Hair follicle dermal papilla cell (primary cell): ENCODE data around the gene NOP56. TPM values are rescaled to one million over a fixed set of nuclear protein-coding genes. Genes with fewer than 3 reads are reported as not detected.

Experiments used
- small RNA-seq: library from RNA; depleted of rRNA; stranded (forward); fragments of <200 nt; gene quantifications from one replicate; pipeline ENCODE3, GENCODE V24; 2012
- total RNA-seq: library from RNA; depleted of rRNA; stranded (reverse); fragments of >200 nt; gene quantifications from 2 replicates; pipeline ENCODE4 v1.2.3, GENCODE V29; 2012

The NOP56 gene
- 81.8 and 93.3 TPM in 2 replicates for total RNA-seq

GRCh38 chr20:2651772-2652723, at the start of gene NOP56:
NOP56 (plus strand) TSS chr20:2652632; CDS start chr20:2652661, 29 bp downstream.

DNA sequence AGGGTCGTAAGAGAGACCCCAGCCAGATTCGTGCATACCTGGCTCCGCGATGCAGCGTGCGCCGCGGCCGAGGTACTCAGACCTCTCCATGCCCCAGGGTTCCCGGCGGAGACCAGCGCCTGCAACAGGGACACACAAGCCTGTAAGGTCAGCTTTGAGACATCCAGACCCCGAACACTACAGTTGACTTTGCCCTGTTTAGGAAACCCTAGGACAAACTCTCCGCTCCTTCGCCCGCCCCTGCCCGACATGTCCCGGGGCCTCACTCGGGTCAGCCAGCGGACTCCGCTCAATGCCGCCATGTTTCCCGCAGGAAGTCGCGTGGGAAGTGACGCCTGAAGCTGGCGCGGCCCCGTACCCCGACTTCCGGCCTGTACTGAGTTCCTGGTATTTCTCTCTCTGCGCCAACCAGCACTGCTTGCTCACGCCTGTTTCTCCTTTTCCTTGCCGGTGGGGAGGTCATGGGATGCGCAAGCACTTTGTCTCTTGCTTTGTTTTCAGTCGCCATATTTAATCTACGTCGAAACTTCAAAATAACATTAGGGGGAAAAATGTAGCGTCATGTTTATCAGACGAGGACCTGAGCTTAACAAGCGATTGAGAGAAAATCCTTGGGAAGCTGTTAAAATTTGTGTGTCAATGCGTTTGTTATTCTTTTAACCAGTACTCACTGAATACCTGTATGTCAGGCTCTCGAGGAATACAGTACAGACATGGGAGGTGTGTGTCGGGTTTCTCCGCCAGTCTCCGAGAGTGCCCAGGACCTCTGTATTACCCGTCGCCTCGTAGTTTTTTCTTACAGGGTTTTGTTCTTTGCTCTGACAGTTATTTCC, 11.7 kb downstream of the NOP56 start, which contains the start of gene IDH3B:
TSS of gene IDH3B (minus strand) at position 330 of the 833 bp plus-strand sequence. CDS start at position 302, 28 bp downstream.

GRCh38 chr20:2692036-2692885, 39.8 kb downstream of the NOP56 start, which contains the start of gene EBF4:
EBF4 (plus strand) TSS chr20:2692780; CDS start chr20:2693646, 866 bp downstream.

Small RNA genes lying within 50 kb of the gene (small RNA-seq; reads per million reads assigned to genes)
- not detected for gene SNORA51
- not detected for gene SNORD110
- not detected for gene SNORD56
- gene SNORD57 = not detected
- not detected for gene SNORD86

Other genes with a start within 250 kb of the NOP56 start
- 76.9 and 87.1 TPM in 2 replicates for gene SNRPB, start 181.8 kb upstream of the NOP56 start, total RNA-seq
- 13.0 and 16.2 TPM in 2 replicates for gene ZNF343, start 143.7 kb upstream of the NOP56 start, total RNA-seq
- gene TMC2, start 116.1 kb upstream of the NOP56 start, total RNA-seq = not detected in 2 replicates
- 57.0 and 66.4 TPM in 2 replicates for gene IDH3B, start 11.6 kb downstream of the NOP56 start, total RNA-seq
- gene EBF4, start 40.1 kb downstream of the NOP56 start, total RNA-seq = 0.73 and 3.1 TPM in 2 replicates
- gene CPXM1, start 148.0 kb downstream of the NOP56 start, total RNA-seq = 0.65 and 0.73 TPM in 2 replicates
- gene C20orf141, start 162.4 kb downstream of the NOP56 start, total RNA-seq = not detected in 2 replicates
- under 0.01 and 0.49 TPM in 2 replicates for gene TMEM239, start 163.7 kb downstream of the NOP56 start, total RNA-seq
- 37.6 and 38.6 TPM in 2 replicates for gene PCED1A, start 188.0 kb downstream of the NOP56 start, total RNA-seq
- gene VPS16, start 188.1 kb downstream of the NOP56 start, total RNA-seq = 46.4 and 47.6 TPM in 2 replicates
- gene PTPRA, start 220.8 kb downstream of the NOP56 start, total RNA-seq = 59.0 and 63.4 TPM in 2 replicates